Activated T-cell treated with anti-CD3 and anti-CD28 coated beads, Interleukin-2, amount 50 U/mL, for 72 hours (primary cell): ENCODE data around the gene SPAG6. TPM values are rescaled to one million over a fixed set of nuclear protein-coding genes. Genes with fewer than 3 reads are reported as not detected.

Experiments
- ATAC-seq, 2 donors: fragments of 150-1000 bp; cut with Tn5 transposase; replicated peaks in 1 of 2; 2 replicates each; pipeline ENCODE4 v1.10.0; 2021; ENCODE audit warnings: moderate library complexity in 2 of 2, mild to moderate bottlenecking in 1 of 2
- DNase-seq, 2 donors: peaks; one replicate each; pipeline ENCODE4 v3.0.0; 2021 to 2022; ENCODE audit warnings: mixed read lengths in 1 of 2
- H3K27ac Mint-ChIP-seq: one replicate; pipeline ENCODE4 v1.8.0; 2022; ENCODE audit warnings: mild to moderate bottlenecking, moderate library complexity, mixed read lengths
- H3K27me3 Mint-ChIP-seq: one replicate; pipeline ENCODE4 v1.8.0; 2022; ENCODE audit warnings: low read depth, mixed read lengths
- H3K36me3 Mint-ChIP-seq, 2 donors: one replicate each; pipeline ENCODE4 v1.8.0; 2022; ENCODE audit warnings: mixed read lengths in 2 of 2, mild to moderate bottlenecking in 1 of 2; ENCODE audit not compliant: insufficient read depth in 2 of 2
- H3K4me1 Mint-ChIP-seq: one replicate; pipeline ENCODE4 v1.8.0; 2022; ENCODE audit warnings: low read depth, mixed read lengths
- H3K4me3 Mint-ChIP-seq, 2 donors: one replicate each; pipeline ENCODE4 v1.8.0; 2022; ENCODE audit warnings: mild to moderate bottlenecking in 2 of 2, mixed read lengths in 2 of 2, moderate library complexity in 2 of 2
- H3K9me3 Mint-ChIP-seq, 2 donors: one replicate each; pipeline ENCODE4 v1.8.0; 2022; ENCODE audit warnings: mixed read lengths in 2 of 2
- total RNA-seq, 2 donors: library from RNA; stranded (reverse); gene quantifications; one replicate each; pipeline ENCODE4 v1.2.3, GENCODE V29; 2022

The SPAG6 gene
- total RNA-seq, 2 donors from 2014 or later = 0.37 to 0.38 TPM

DNA sequence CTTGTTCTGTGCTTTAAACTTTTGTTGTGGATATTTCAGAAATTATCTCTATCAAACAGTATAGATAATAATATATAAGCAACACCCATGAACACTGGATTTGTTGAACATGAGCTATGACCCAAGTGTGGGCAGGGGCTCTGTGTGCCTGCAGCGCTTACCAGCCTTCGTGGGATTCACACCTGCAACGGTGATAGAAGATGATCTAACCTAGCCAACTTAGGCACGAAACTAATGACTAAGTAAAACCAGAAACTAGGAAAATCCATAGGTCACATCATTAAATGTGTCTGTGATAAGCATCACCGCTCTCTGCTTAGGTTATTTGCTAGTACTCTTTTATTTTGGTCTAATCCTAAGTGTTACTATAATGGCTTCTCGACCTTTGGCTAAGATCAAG, 18.0 kb downstream of the SPAG6 start:
- peak in 1 of 2 donors; percentile 65 for ATAC-seq
- Mint-ChIP-seq H3K36me3 (peaks cover 0 to 2% of the 10 kb centered on the region in 2 donors), H3K27me3 (peaks cover 5% of the 10 kb centered on the region), H3K4me3 (no peak overlapping the region), H3K9me3 (no peaks in the 10 kb centered on the region), H3K27ac (no peak overlapping the region), H3K4me1 (peaks cover 35% of the 10 kb centered on the region)
- peak in 1 of 2 donors; percentile 33 for DNase-seq

- Mint-ChIP-seq H3K36me3 (peaks cover 0 to 2% of the 10 kb centered on the region in 2 donors), H3K27me3 (peaks cover 5% of the 10 kb centered on the region), H3K9me3 (no peaks in the 10 kb centered on the region)
Observed at GRCh38 chr10:22364407-22365140, 19.3 kb downstream of the SPAG6 start.

GRCh38 chr10:22365233-22365632, 19.9 kb downstream of the SPAG6 start:
- no peaks in the 10 kb centered on the region for H3K9me3 Mint-ChIP-seq
- H3K4me1 Mint-ChIP-seq = peaks cover 48% of the 10 kb centered on the region
- H3K36me3 Mint-ChIP-seq = peaks cover 0 to 2% of the 10 kb centered on the region in 2 donors
- ATAC-seq = no peak
- no peak overlapping the region for H3K27ac Mint-ChIP-seq
- peaks cover 5% of the 10 kb centered on the region for H3K27me3 Mint-ChIP-seq
- no peak for DNase-seq
- no peak overlapping the region for H3K4me3 Mint-ChIP-seq

More at GRCh38 chr10:22364407-22365140, 19.3 kb downstream of the SPAG6 start:
- no peak for ATAC-seq
- no peak for DNase-seq
- peak overlapping the region; percentile 11 for H3K27ac Mint-ChIP-seq
- H3K4me3 Mint-ChIP-seq = no peak overlapping the region
- peaks cover 47% of the 10 kb centered on the region for H3K4me1 Mint-ChIP-seq

DNA sequence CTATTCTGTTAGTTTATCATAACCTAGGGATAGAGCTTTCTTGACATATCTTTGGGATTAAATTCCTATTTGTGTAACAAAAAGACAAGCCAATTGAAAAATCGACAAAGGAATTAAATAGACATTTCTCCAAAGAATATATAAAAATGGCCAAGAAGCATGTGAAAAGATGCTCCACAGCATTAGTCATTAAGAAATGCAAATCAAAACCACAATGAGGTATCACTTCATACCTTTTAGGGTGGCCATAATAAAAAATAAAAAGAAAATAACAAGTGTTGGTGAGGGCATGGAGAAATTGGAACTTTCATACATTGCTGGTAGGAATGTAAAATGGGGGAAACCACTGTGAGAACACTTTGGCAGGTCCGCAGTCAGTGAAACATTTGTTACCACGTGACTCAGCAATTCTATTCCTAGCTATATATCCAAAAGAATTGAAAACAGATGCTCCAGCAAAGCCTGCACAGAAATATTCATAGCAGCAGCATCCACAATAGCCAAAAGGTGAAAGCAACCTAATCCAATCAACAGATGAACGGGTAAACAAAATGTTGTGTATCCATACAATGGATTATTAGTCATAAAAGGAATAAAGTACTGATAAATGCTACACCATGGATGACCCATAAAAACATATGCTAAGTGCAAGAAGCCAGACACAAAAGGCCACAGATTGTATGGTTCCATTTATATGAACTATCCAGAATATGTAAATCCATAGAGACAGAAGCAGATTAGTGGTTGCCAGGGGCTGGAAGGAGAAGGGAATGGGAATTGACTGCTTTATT, 20.5 kb downstream of the SPAG6 start:
- peaks cover 48% of the 10 kb centered on the region for H3K4me1 Mint-ChIP-seq
- DNase-seq = no peak
- H3K9me3 Mint-ChIP-seq = no peaks in the 10 kb centered on the region
- H3K4me3 Mint-ChIP-seq = no peak overlapping the region
- peaks cover 0 to 2% of the 10 kb centered on the region in 2 donors for H3K36me3 Mint-ChIP-seq
- no peak overlapping the region for H3K27ac Mint-ChIP-seq
- no peak for ATAC-seq
- H3K27me3 Mint-ChIP-seq = peaks cover 5% of the 10 kb centered on the region

GRCh38 chr10:22366435-22366703, 21.1 kb downstream of the SPAG6 start:
- Mint-ChIP-seq H3K4me1 (peaks cover 48% of the 10 kb centered on the region), H3K4me3 (no peak overlapping the region), H3K27ac (no peak overlapping the region), H3K9me3 (no peaks in the 10 kb centered on the region), H3K27me3 (peaks cover 5% of the 10 kb centered on the region), H3K36me3 (peaks cover 0 to 2% of the 10 kb centered on the region in 2 donors)
- DNase-seq (no peak), ATAC-seq (no peak)

DNA sequence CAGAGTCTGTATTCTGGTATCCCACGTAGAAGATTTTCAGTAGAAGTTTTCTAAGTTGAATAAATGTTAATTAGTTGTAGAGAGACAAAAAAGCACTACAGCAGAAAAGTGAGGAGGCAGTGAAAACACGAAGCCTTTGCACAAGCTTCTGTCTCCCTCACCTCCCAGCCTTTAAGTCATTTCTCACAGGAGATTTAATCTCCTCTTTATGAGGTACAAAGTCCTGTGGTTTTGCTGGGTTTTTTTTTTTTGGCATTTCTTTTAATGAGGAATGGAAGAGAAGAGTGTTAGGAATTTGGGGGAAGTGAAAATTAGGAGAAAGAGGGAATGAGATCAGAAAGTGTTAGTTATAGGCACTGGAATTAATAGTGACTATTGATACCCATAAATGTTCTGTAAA, 21.5 kb downstream of the SPAG6 start:
- Mint-ChIP-seq H3K27me3 (peaks cover 5% of the 10 kb centered on the region), H3K36me3 (peaks cover 0 to 2% of the 10 kb centered on the region in 2 donors), H3K27ac (no peak overlapping the region), H3K4me3 (peak overlapping the region in 1 of 2 donors; percentile 57), H3K9me3 (no peaks in the 10 kb centered on the region), H3K4me1 (peaks cover 48% of the 10 kb centered on the region)
- ATAC-seq (no peak), DNase-seq (no peak)

- Mint-ChIP-seq H3K4me1 (peaks cover 48% of the 10 kb centered on the region), H3K27ac (peak overlapping the region; percentile 14), H3K4me3 (peak overlapping the region in 1 of 2 donors; percentile 53), H3K9me3 (no peaks in the 10 kb centered on the region), H3K27me3 (peaks cover 5% of the 10 kb centered on the region), H3K36me3 (peaks cover 0 to 2% of the 10 kb centered on the region in 2 donors)
- ATAC-seq (peak; percentile 60 to 67), DNase-seq (no peak)
Observed at GRCh38 chr10:22367471-22367870, 22.2 kb downstream of the SPAG6 start.

GRCh38 chr10:22368402-22368801, 23.1 kb downstream of the SPAG6 start:
- DNase-seq (no peak), ATAC-seq (no peak)
- Mint-ChIP-seq H3K36me3 (peaks cover 0 to 2% of the 10 kb centered on the region in 2 donors), H3K4me1 (peaks cover 43% of the 10 kb centered on the region), H3K9me3 (no peaks in the 10 kb centered on the region), H3K4me3 (no peak overlapping the region), H3K27ac (no peak overlapping the region), H3K27me3 (peaks cover 10% of the 10 kb centered on the region)

DNA sequence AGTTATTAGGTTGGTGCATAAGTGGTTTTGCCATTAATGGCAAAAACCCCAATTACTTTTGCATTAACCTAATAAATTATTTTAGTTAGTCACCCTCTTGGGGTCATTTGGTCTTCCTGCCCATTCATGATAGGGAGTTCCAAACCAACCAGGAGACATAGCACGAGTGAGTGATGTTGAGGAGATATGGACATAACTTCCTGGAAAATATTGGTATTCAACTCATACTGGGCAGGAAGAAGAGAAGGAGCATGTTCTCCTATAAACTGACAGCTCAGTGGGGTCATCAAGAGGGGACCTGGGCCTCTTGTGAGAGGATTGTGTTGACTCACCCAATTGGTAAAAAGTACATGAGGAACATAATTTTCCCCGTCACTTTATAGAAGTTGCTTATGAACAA, 23.7 kb downstream of the SPAG6 start:
- ATAC-seq (peak in 1 of 2 donors; percentile 30), DNase-seq (no peak)
- peaks cover 10% of the 10 kb centered on the region for H3K27me3 Mint-ChIP-seq
- no peaks in the 10 kb centered on the region for H3K9me3 Mint-ChIP-seq
- H3K36me3 Mint-ChIP-seq = peaks cover 0 to 2% of the 10 kb centered on the region in 2 donors
- H3K4me1 Mint-ChIP-seq = peaks cover 40% of the 10 kb centered on the region
- H3K27ac Mint-ChIP-seq = no peak overlapping the region
- no peak overlapping the region for H3K4me3 Mint-ChIP-seq

DNA sequence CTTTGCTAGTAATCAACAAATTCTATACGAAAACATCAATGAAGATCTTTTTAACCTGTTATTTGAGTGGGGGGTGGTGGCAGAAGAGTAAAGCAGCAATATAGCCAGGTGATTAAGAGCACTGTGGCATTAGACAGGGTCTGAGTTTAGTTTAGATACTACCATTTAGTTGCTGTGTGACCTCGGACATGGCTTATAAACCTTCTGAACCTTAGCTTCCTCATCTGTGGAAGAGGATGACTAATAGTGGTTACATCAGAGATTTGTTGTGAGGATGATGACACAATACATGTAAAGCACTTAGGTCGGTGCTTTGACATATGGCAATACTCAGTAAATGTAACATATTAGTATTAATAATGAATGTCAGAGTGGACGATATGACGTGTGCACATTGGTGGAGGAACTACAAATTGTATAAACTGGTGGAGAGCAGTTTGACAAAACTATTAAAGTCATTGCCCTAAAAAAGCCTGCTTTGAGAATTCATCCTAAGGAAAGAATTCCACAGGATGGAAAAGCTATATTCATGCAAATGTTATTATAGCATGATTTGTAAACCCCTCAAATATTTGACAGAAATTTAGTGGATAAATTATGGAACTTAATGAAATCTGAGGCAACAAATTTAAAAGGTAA, 24.3 kb downstream of the SPAG6 start:
- H3K9me3 Mint-ChIP-seq = no peaks in the 10 kb centered on the region
- H3K36me3 Mint-ChIP-seq = peaks cover 0 to 2% of the 10 kb centered on the region in 2 donors
- peak; percentile 73 to 81 for ATAC-seq
- H3K27ac Mint-ChIP-seq = no peak overlapping the region
- H3K27me3 Mint-ChIP-seq = peaks cover 10% of the 10 kb centered on the region
- no peak overlapping the region for H3K4me3 Mint-ChIP-seq
- H3K4me1 Mint-ChIP-seq = peaks cover 40% of the 10 kb centered on the region
- no peak for DNase-seq

DNA sequence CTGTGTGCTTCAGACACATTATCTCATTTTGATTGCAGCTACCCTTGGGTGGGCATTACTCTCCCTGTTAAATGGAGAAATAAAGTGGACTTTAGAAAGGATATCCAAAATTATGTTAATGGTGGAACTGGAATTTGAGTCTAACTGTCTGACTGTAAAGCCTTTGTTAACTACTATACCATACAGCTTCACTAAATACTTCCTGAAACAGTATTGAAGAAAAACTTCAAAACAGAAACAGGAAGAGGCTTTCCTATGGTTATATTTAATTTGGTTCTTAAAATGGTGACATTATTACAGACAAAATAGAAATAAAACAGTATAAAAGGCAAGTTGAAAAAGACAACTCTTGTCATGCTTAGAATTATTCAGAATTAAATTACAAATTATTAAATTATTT, 25.0 kb downstream of the SPAG6 start:
- Mint-ChIP-seq H3K4me1 (peaks cover 38% of the 10 kb centered on the region), H3K27me3 (peaks cover 10% of the 10 kb centered on the region), H3K36me3 (peaks cover 0 to 2% of the 10 kb centered on the region in 2 donors), H3K9me3 (no peaks in the 10 kb centered on the region), H3K27ac (no peak overlapping the region), H3K4me3 (no peak overlapping the region)
- DNase-seq (no peak), ATAC-seq (no peak)

GRCh38 chr10:22372298-22372697, 27.0 kb downstream of the SPAG6 start:
- H3K36me3 Mint-ChIP-seq = no peaks in the 10 kb centered on the region
- H3K27ac Mint-ChIP-seq = no peak overlapping the region
- no peaks in the 10 kb centered on the region for H3K9me3 Mint-ChIP-seq
- H3K4me3 Mint-ChIP-seq = no peak overlapping the region
- DNase-seq (no peak), ATAC-seq (no peak)
- peaks cover 21% of the 10 kb centered on the region for H3K4me1 Mint-ChIP-seq
- H3K27me3 Mint-ChIP-seq = peaks cover 5% of the 10 kb centered on the region

DNA sequence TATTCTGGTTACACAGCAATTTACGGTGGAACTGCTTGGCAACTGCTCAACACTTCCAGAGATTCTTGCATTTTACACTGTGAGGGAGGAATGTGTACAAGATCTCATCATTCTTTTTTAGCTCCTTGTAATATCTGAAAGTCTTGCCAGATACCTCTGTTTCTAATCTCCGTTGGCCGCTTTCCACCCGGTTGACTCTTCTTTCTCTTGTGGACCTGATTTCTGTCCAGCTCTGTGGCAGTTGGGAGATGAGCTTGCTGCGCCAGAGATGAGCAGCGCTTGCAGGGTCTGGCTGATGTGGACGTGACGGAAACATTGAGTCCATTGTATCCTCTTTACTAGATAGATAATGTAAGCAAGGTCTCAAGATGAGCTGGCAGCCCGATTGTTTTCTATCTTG, 27.6 kb downstream of the SPAG6 start:
- Mint-ChIP-seq H3K4me1 (peaks cover 15% of the 10 kb centered on the region), H3K9me3 (no peaks in the 10 kb centered on the region), H3K4me3 (no peak overlapping the region), H3K27ac (no peak overlapping the region), H3K27me3 (peaks cover 5% of the 10 kb centered on the region), H3K36me3 (no peaks in the 10 kb centered on the region)
- DNase-seq (no peak), ATAC-seq (no peak)
